Endothelial cell of umbilical vein (primary cell): ENCODE data around the gene NR2E1. TPM values are rescaled to one million over a fixed set of nuclear protein-coding genes. Genes with fewer than 3 reads are reported as not detected.
A peak's percentile ranks its signal among the peaks of the same experiment; 100 is the strongest.

ENCODE experiments used
- BruUV-seq: library from RNA; stranded (reverse); fragments of 400-500 nt; replicated peaks from 2 replicates; lab custom pipeline; 2021; lab: Mats Ljungman, UMichigan
- CTCF ChIA-PET: fragments of 300-600, 350-600 bp; sonication (Branson Sonifier 250); formaldehyde crosslinking; loops from one replicate; lab custom pipeline; 2021; ENCODE audit warnings: antibody characterized with exemption, inconsistent platforms; lab: Charles Lee
- POLR2A ChIA-PET: fragments of 300-600, 350-600 bp; sonication (Branson Sonifier 250); formaldehyde crosslinking; loops from one replicate; lab custom pipeline; 2021; ENCODE audit warnings: antibody characterized with exemption, inconsistent platforms; lab: Charles Lee
- DNase-seq: peaks from one replicate; pipeline ENCODE4 v3.0.0-alpha.2; 2011; ENCODE audit warnings: low read depth, low spot score
- FAIRE-seq: peaks from 2 replicates; lab custom pipeline; 2011; peaks lifted over from hg19 to GRCh38; lab: Jason Lieb, UNC
- H2AFZ ChIP-seq: 2 replicates; pipeline ENCODE4 v1.6.0; 2012; ENCODE audit warnings: low read depth, low read length, control low read depth, inconsistent platforms
- H3K27ac ChIP-seq: 2 replicates; pipeline ENCODE4 v1.5.1; 2011; ENCODE audit warnings: low read depth, mild to moderate bottlenecking, control low read depth, low read length, moderate library complexity; ENCODE audit not compliant: insufficient read depth
- H3K27me3 ChIP-seq, 2 experiments: 2 replicates each; pipeline versions ENCODE4 v1.6.0 to v1.6.1; 2011; ENCODE audit warnings: low read length in 2 of 2, mixed read lengths in 1 of 2; ENCODE audit not compliant: control insufficient read depth in 2 of 2, insufficient read depth in 2 of 2
- H3K36me3 ChIP-seq, 2 experiments: 2 replicates in 1 of 2; 3 replicates in 1 of 2; pipeline ENCODE4 v1.5.1; 2011; ENCODE audit warnings: low read length in 2 of 2, mild to moderate bottlenecking in 1 of 2, moderate library complexity in 1 of 2; ENCODE audit not compliant: control insufficient read depth in 2 of 2, insufficient read depth in 2 of 2; ENCODE audit errors: extremely low read depth in 1 of 2
- H3K4me1 ChIP-seq: 3 replicates; pipeline ENCODE4 v1.5.1; 2011; ENCODE audit warnings: mild to moderate bottlenecking, low read length; ENCODE audit not compliant: control insufficient read depth, insufficient read depth; ENCODE audit errors: extremely low read depth
- H3K4me2 ChIP-seq: 2 replicates; pipeline ENCODE4 v1.6.1; 2011; ENCODE audit warnings: low read length, control low read depth, mixed read lengths; ENCODE audit not compliant: insufficient read depth
- H3K4me3 ChIP-seq, 3 experiments: fragments of 200-600 bp in 1 of 3; sonication (generic), shearing (Covaris generic) in 1 of 3; replicated peaks in 1 of 3; 2 replicates each; pipeline ENCODE4 v1.5.1; 2011 to 2016; ENCODE audit warnings: control low read depth in 3 of 3, low read length in 3 of 3, mild to moderate bottlenecking in 2 of 3, inconsistent platforms in 1 of 3, low read depth in 1 of 3, moderate library complexity in 1 of 3; ENCODE audit not compliant: insufficient read depth in 1 of 3
- H3K79me2 ChIP-seq: 2 replicates; pipeline ENCODE4 v1.6.0; 2012; ENCODE audit warnings: low read length, inconsistent platforms; ENCODE audit not compliant: control insufficient read depth, insufficient read depth
- H3K9ac ChIP-seq: replicated peaks from 2 replicates; pipeline ENCODE3; 2011; ENCODE audit warnings: low read length, control low read depth; ENCODE audit not compliant: insufficient read depth; ENCODE audit errors: extremely low read depth
- H3K9me1 ChIP-seq: replicated peaks from 3 replicates; pipeline ENCODE4 v1.6.0; 2011; ENCODE audit warnings: mild to moderate bottlenecking, low read length; ENCODE audit not compliant: control insufficient read depth, insufficient read depth; ENCODE audit errors: extremely low read depth
- H3K9me3 ChIP-seq: replicated peaks from 2 replicates; pipeline ENCODE4 v1.5.1; 2012; ENCODE audit warnings: low read length, inconsistent platforms; ENCODE audit not compliant: control insufficient read depth, insufficient read depth
- H4K20me1 ChIP-seq: replicated peaks from 2 replicates; pipeline ENCODE3; 2011; ENCODE audit warnings: mild to moderate bottlenecking, low read length; ENCODE audit not compliant: control insufficient read depth, insufficient read depth; ENCODE audit errors: extremely low read depth
- EZH2 ChIP-seq: IDR thresholded peaks from 2 replicates; pipeline ENCODE4 v1.6.1; 2012; ENCODE audit warnings: borderline replicate concordance, low read depth, mild to moderate bottlenecking, moderate library complexity, low read length, inconsistent platforms; ENCODE audit not compliant: severe bottlenecking
- JUN ChIP-seq: IDR thresholded peaks from 2 replicates; pipeline ENCODE4 v1.6.1; 2011; ENCODE audit warnings: borderline replicate concordance, low read depth; ENCODE audit not compliant: insufficient read length, insufficient read depth
- MYC ChIP-seq: IDR thresholded peaks from one replicate; pipeline ENCODE4 v1.6.1; 2011; ENCODE audit warnings: mild to moderate bottlenecking, low read depth, low read length
- POLR2A ChIP-seq: IDR thresholded peaks from 2 replicates; pipeline ENCODE4 v1.6.1; 2012; ENCODE audit warnings: low read depth, mild to moderate bottlenecking, control low read depth, low read length
- dilution Hi-C: fragments of 300-500 bp; cut with MboI; formaldehyde crosslinking; loops from one replicate; pipeline ENCODE4 v1.15.0; 2019; ENCODE audit warnings: low sequenced_read_pairs; ENCODE audit not compliant: extremely low pct_ligation_motif_present
- intact Hi-C: fragments of 100-400 bp; cut with micrococcal nuclease; formaldehyde crosslinking; loops from one replicate; pipeline ENCODE4 v1.10.0; 2022
- polyA plus RNA-seq, 4 experiments: library from polyadenylated mRNA; depleted of rRNA in 3 of 4; stranded (reverse) in 3 of 4; unstranded in 1 of 4; fragments of >200 nt; gene quantifications; 2 replicates each; pipeline versions ENCODE4 v1.2.1 to v1.2.3, GENCODE V29; 2011 to 2012; ENCODE audit warnings: missing spikeins in 1 of 4
- total RNA-seq: library from RNA; stranded (reverse); gene quantifications from 2 replicates; pipeline ENCODE4 v1.2.3, GENCODE V29; 2021

Gene NR2E1
- total and polyA plus RNA-seq, 2 donors (not counting 3 experiments of a cell fraction or from before 2014, with no cell fraction given): not detected

DNA sequence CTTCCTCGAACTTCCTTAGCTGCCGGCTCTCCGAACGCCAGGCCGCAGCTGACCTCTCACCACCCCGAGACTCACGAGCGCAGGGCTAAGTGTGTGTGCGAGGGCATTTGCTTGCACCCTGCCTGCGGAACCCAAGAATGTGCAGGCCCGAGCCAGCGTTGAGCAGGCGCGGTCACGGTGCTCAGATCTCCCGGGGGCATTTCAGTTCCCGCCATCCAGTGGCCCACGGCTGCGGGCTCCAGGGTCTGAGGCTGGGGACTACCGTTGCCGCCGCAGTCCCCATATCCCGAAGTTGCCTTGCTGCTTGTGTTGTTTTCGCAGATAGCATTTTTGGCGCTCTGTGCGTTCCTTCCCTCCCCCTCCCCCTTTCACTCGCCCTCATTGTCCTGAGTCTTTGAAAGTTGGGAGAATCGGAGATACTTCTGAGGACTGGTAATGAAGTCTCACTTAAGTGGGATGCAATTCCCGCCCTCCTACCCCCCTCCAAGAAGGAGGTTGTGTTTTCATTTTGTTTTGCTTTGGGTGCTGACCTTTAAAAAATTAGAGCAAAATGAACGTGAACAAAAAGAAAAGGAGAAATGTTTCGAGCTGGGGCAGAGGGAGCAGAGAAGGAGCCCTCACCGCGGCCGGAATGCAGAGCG, 1.7 kb downstream of the NR2E1 start:
- Histone ChIP-seq H3K9me3 (no peaks in the 10 kb centered on the region), H3K36me3 (no peaks in the 10 kb centered on the region), H3K4me2 (no peak overlapping the region), H3K27me3 (peaks cover 97 to 100% of the 10 kb centered on the region in 2 experiments), H3K4me1 (peaks cover 4% of the 10 kb centered on the region), H3K9ac (no peak overlapping the region), H3K79me2 (no peaks in the 10 kb centered on the region), H2AFZ (no peak overlapping the region), H3K4me3 (no peak overlapping the region), H3K9me1 (no peaks in the 10 kb centered on the region), H3K27ac (no peak overlapping the region), H4K20me1 (no peaks in the 10 kb centered on the region)
- FAIRE-seq (no peak), DNase-seq (no peak)
- no TSS peak for BruUV-seq
- dilution Hi-C loops: no loop called here
- intact Hi-C loops: loop anchor here (2.0 to 5.0 kb wide), 2 partner anchors 53 to 325 kb away; no protein-coding TSS in a partner anchor
- POLR2A ChIA-PET: no interaction called here
- no peak for TF ChIP-seq MYC
- TF ChIP-seq POLR2A: no peak
- peak; percentile 9 for TF ChIP-seq EZH2
- CTCF ChIA-PET: interaction anchor here (0.9 to 1.8 kb wide), 3 partner anchors 9 to 93 kb away, joined by 3 to 6 read pairs (median 4); partner anchors contain the start of gene SNX3

DNA sequence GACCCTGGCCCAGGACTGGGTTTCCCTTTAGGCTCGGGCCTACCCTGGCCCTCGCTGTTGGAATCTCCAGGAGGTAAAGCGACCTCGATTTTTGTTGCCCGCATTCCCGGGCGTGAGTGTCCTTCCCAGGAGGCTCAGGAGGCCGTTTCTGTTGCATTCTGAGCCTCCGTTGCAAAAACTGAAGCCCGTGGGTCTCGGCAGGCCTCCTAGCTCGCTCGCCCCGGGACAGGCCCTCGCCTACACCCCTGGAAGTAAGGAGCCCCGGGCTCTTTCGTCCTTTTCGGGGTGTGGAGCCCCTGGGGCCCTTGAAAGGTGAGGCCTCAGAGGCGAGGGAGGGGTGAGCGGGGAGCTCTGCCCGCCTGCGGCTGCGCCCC, 2.3 kb downstream of the NR2E1 start:
- no peak overlapping the region for H2AFZ ChIP-seq
- H3K27me3 ChIP-seq: peaks cover 97 to 100% of the 10 kb centered on the region in 2 experiments
- no peak overlapping the region for H3K4me2 ChIP-seq
- intact Hi-C loops (loop anchor here (2.0 to 5.0 kb wide), 2 partner anchors 53 to 324 kb away; no protein-coding TSS in a partner anchor), dilution Hi-C loops (no loop called here)
- POLR2A ChIA-PET: no interaction called here
- FAIRE-seq (no peak), DNase-seq (no peak)
- no peak overlapping the region for H3K9ac ChIP-seq
- CTCF ChIA-PET: interaction anchor here (0.7 to 2.0 kb wide), 13 partner anchors 8 to 361 kb away, joined by 3 to 20 read pairs (median 4); partner anchors contain the start of gene SNX3
- no peak for TF ChIP-seq EZH2
- TF ChIP-seq POLR2A: no peak
- TF ChIP-seq MYC: no peak
- no peak for TF ChIP-seq JUN
- H3K4me3 ChIP-seq: no peak overlapping the region
- H3K79me2 ChIP-seq: no peaks in the 10 kb centered on the region
- H3K4me1 ChIP-seq: peaks cover 4% of the 10 kb centered on the region
- no peaks in the 10 kb centered on the region for H3K9me3 ChIP-seq
- H3K36me3 ChIP-seq: no peaks in the 10 kb centered on the region
- H3K9me1 ChIP-seq: no peaks in the 10 kb centered on the region
- BruUV-seq: no TSS peak
- no peaks in the 10 kb centered on the region for H4K20me1 ChIP-seq
- H3K27ac ChIP-seq: no peak overlapping the region
